HG02759 (cell line): ENCODE measurements around the gene CEP41.
"Not testable (repeated sequence)": the region's sequence is repeated elsewhere in the genome, so short reads cannot be mapped to it uniquely, and the experiment has no call there.

Experiments
- ATAC-seq: cut with Tn5 transposase; IDR thresholded peaks from one replicate; pipeline ENCODE4 v1.9.1; 2021; ENCODE audit warnings: mild to moderate bottlenecking, moderate library complexity; ENCODE audit not compliant: unreplicated experiment

Gene CEP41

DNA sequence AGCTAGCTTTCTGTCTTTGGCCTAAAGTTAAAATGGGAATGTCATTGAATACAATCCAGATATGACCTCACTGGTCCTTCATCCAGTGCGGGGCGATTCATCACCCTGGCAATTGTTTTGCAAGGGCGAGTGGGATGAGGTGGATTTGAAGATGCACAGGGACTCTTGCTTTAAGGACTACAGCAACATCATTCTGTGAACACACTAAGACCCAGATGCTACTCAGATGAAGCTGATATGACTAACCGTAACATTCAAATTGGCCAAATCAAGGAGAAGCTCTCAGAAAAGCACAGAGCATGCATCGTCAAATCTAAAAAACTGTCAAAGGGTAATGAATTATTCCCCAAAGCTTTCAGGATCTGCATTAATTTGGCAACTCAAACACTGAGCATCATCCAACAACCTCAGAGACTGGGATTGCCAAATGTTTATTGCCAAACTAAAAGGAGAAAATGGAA is 47.7 kb downstream of the CEP41 start:
- no peak for ATAC-seq

DNA sequence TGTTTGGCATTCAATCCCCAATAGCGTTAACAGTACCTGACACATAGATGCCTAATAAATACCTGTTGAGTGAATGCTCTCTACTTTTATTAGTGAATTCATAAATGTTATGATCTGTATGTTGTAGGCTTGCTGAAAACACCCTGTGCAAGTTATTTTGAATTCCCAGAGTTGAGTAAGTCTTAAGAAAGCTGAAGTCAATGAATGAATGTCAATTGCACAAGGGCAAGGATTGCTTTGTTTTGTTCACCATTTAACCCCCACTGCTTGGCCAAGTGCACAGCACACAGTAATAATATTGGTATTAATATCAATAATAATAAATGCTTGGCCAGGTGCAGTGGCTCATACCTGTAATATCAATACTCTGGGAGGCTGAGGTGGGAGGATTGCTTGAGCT is 50.3 kb downstream of the CEP41 start:
- ATAC-seq, result no peak

DNA sequence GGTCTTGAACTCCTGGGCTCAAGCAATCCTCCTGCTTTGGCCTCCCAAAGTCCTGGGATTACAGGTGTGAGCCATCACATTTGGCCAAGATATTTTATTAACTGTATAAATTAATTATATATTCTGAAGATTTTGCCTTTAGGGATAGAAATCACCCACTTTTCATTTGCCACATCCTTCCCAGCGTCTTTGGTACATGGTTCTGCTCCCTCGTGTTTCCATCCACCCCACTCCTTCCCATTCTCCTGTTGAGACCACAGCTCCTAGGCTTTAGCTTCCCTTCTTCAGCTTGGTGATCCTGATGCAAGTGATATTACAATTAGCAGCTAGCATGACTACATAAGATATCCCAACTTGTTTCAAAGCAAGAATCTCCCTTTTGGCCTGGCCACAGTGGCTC is 52.1 kb downstream of the CEP41 start:
- no peak for ATAC-seq

DNA sequence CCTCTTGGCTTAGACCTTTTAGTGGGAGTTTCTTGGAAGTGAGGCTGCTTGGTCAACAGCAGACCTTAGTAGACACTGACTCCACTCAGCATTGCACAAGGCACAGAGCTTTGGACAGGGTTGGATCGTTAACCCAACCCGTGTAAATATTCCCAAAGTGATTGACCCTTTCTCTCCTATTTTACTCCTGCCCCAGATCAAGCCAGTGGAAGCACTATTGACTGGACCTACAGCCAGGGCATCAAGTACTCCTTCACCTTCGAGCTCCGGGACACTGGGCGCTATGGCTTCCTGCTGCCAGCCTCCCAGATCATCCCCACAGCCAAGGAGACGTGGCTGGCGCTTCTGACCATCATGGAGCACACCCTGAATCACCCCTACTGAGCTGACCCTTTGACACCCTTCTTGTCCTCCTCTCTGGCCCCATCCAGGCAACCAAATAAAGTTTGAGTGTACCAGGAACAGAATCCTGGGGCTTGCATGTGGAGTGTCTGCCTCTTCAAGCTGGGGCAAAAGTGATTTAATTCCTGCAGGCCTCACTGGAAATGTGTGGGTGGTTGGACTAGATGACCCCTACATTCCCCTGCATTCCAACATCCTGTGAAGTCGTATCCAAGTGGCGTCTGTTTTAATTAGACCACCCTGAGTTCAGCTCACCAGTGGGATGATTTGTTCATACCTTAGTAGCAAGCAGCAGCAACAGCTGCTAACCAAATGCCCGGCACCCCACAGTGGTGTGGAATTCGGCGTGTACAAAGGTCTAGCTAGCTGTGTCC is 53.0 kb downstream of the CEP41 start:
- ATAC-seq, result no peak

DNA sequence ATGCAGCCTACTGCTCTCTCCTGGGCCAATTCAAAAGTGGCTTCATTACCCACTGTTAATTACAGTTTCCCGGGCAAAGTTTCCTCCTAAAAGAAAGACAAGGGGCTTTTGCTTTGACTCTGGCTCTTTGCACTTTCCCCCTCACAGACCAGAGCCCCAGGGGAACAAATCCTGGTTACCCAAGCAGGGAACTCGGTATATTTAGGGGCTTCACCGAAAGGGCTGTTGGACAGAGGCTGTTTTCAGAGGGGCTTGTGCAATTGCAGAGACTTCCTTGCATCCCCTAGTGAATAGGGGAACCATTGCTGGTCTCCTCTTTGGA is 53.5 kb downstream of the CEP41 start:
- no peak for ATAC-seq

DNA sequence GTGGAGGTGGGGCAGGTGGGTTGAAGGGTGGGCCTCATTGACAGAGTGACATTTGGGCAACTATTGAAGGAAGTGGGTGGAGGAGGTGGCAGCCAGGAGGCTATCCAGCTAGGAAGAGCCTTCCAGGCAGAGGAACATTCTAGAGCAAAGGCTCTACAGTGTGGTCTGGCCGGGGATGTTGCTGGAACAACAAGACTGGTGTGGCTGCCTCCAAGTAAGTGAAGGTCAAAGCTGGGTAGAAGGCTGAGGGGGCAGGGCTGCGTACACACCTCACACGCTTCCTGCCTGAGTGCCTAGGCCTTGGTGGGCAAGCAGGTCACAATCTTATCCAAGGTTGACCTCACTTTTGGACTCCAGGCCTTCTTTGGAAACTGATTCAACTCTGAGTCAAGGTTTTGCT is 53.9 kb downstream of the CEP41 start:
- ATAC-seq, result no peak

DNA sequence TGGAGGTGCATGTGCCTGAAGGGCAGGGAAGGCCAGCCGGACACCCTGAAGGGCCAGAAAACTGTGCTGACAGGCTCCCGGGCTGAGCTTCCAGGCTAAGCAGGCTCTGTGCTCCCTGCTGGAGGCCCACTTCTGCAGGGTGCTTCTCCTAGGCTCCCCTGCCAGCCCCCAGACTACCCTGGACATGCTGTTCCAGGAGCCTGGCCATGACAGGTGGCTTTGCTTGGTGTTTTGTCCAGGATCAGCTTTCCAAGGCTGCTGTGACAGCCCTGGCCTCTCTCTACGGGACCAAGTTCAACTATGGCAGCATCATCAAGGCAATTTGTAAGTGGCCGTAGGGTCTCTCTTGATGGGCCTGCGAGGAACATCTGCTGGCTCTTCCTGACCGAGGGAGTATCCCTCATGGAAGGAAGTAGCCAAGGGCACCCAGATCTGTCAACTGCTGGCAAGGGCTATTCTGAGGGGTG is 55.2 kb downstream of the CEP41 start:
- ATAC-seq, result no peak

DNA sequence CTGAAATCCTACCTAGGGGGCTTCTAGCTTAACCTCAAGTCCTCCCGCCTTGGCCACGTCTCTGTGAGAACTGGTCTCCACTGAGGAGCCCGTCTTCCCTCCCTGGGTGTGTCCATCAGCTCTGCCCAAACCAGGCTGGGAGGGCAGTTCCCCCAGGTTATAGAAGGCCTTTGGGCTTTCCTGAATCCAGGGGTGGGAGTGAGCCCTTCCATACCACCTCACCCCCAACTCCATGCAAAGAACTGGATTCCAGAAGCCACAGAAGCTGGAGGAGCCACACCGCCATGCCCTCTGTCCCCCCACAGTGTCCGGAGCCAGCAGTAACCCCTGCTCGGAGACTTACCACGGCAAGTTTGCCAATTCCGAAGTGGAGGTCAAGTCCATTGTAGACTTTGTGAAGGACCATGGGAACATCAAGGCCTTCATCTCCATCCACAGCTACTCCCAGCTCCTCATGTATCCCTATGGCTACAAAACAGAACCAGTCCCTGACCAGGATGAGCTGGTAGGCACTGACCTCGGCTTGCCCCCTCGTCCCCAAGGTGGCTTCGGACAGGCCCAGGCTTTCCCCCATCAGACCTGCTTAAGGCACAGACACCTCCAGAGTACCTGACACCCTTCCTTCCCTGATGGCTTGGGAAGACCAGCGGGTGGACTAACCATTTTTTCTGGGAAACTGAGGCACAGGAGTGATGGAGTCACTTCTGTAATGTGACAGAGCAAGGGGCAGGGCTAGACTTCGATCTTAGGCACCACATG is 55.8 kb downstream of the CEP41 start:
- no peak for ATAC-seq

DNA sequence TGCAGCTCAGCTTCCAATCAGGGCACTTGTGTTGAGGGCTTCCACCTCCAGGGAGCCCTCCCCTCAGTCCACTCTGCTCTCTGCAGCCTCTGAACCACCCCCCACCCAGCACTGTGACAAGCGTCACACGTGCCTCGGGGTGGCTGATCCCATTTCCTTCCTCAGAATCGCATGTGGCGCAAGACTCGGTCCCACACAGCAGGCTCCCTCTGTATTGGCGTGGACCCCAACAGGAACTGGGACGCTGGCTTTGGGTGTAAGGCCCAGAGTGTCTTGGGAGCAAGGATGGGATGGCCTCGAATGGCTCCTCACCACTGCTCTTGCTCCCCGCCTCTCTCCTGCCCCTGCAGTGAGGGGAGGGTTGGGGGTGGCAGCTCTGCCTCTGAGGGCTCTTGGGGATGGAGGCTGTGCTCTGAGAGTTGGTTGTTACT is 56.4 kb downstream of the CEP41 start:
- ATAC-seq, result no peak

DNA sequence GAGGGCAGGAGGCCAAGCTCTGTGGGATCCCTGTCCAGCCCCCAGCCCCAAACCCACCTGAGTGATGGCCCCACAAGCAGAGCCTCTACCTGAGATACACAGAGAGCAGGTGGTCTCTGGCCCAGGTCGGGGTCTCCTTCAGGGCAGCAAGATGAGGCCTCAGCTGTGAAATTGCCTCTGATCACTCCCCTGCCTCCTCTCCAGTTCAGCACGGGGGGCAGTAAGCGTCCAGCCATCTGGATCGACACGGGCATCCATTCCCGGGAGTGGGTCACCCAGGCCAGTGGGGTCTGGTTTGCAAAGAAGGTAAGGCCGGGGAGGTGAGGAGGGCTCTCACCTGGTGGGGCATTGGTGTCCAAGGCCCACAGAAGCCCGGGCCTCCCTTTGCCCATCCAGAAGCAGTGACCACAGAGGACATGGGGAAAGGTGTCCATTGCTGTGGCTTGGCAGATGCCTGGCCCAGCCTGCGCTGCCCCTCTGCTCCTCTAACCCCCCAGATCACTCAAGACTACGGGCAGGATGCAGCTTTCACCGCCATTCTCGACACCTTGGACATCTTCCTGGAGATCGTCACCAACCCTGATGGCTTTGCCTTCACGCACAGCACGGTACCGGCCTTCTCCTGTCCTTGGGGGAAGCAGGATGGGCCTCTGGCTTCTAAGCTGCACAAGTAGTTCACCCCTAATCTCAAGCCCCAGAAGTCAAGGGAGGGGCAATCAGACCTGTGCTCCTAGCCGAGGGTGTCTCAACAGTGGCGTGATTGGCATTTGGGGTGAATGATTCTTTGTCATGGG is 57.4 kb downstream of the CEP41 start:
- no peak for ATAC-seq

DNA sequence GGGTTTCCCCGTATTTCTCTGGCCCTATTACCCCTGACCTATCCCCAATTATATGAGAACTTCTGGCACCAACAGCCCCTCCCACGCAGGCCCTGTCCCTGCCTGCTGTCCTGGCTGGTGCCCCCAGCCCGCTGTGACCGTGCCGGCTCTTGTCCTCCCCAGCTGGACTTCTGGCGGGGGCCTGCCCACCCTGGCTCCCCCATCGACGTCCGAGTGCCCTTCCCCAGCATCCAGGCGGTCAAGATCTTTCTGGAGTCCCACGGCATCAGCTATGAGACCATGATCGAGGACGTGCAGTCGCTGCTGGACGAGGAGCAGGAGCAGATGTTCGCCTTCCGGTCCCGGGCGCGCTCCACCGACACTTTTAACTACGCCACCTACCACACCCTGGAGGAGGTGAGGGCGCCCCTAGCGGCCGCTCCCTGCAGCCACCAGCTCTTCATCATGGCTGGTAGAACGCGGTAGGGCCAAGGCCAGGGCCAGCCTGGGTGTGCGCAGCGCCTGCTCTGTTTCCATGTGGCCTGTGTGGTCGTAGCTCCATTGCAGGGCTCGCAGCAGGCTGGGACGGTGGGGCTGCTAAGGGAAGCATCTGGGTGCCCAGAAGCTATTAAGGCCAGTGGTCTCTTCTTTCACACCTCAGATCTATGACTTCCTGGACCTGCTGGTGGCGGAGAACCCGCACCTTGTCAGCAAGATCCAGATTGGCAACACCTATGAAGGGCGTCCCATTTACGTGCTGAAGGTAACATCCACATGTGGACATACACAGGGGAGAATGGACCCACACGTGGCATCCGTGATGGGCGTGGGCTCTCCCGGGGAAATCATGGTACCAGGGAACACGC is 59.1 kb downstream of the CEP41 start:
- no peak for ATAC-seq

DNA sequence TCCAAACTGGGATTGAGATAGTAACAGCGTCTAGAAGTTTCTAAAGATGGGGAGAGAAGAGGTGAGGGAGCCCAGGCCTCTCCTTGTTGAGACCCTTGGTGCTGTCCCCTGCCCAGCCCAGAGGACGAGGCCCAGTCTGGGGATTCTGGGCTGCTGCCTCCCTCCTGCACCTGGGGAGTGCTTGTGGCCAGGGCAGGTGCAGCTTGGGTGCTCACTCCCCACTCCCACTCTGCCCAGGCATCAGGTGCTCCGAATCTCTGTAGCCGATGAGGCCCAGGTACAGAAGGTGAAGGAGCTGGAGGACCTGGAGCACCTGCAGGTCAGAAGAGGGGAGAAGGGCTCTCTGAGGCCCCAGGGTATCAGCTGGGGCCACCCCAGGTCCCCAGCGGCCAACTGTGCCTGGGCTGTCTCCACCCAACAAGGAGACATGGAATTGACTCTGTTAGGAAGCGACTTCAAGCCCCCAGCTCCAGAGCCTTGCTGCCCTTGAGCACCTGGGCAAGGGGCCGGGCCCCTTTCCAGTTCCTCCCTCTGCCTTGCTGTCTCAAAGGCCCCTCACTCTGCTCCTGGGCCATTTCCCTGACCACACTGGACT is 59.9 kb downstream of the CEP41 start:
- ATAC-seq, result no peak

DNA sequence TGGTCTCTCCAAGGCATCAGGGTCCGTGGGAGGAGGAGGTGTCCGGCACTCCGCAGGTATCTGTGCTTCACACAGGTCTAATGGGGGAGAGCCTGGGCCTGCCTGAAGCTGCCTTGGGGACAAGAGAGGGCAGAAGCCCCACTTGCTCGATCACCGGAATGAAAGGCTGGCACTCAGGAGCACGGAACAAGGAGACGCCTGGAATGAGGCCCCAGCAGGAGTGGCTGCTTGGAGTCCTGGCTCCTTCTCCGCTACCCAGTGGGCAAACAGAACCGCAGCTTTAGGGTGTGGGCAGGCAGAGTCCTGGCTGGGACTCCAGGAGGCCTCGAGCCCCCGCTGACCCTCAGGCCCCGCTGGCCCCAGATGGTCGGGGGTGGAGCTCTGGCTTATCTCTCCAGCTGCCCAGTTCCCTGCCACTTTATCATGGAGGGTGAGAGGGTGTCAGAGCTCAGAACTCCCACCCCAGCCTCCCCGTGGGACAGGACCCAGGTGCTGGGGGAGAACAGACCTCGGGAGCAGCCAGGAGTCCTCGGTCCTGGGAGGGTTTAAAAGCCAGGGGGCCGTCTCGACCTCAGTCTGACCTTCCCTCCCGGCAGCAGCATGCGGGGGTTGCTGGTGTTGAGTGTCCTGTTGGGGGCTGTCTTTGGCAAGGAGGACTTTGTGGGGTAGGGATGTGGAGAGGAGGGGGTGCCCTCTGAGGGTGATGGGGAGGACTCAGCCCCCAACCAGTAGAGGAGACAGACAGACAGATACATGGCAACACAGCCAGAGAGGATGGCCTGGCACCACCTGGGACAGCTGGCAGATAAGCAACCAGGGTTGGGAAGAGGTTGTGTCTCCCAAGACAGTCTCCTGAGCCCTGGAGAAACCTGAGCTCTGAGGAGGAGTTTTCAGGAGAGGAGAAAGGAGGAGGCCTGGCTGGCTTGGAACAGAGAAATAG is 60.6 kb downstream of the CEP41 start, which contains the start of gene CPA1:
TSS of gene CPA1 (plus strand) at position 574 of the 940 bp plus-strand sequence. CDS start at position 601, 27 bp downstream.
- no peak for ATAC-seq

DNA sequence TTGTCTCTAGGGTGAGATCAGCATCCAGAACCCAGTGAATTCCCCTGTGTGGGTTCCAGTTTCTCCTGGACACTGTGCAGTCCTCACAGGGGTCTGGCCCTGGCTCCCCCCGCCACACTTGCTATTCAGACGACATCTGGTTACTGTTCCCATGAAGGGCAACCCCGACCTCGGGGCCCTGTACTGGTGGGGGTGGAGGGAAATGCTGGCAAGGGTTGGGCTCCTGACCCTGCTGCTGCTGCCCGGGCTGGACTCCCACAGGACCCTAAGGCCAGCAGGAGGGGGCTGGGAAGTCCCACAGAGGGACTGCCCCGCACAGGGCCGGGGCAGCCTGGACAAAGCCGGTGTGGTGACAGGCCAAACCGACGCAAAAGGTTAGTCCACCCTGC is 61.3 kb downstream of the CEP41 start:
- no peak for ATAC-seq

DNA sequence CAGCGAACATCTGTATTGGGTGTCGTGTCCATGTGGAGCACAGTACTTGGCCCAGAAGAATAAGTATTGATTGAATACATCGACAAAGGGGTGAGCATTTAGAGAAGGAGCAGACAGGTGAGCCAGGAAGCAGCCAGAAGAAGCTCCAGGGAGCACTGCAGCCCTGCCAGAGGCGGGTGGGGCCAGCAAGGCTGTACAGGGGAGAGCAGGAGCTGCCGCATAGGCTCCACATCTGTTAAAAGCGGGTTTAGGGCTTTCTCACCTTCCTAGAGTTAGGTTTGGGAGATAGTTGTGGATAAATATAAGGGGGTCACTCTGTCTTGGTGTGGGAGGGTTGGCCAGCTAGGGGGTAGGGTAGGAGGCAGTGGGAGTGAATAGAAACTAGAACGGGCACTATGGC is 61.8 kb downstream of the CEP41 start:
- no peak for ATAC-seq

DNA sequence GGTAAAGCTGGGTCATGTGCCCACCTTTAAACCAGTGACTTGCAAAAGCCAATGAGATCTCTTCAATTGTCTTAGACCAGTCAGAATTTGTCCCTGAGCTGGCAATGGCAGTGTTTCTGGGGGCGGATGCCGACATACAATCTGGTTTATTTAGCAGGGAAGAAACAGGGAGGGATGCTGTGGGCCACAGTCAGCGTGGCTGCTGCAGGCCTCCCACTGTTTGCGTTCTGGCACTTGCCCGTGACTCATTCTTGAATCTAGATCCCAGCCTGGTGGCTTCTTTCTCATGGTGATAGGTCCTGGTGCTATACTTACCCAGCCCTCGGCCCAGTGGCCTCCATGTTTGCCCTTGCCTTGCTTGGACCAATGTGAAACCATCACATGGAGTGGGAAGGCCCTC is 63.6 kb downstream of the CEP41 start:
- ATAC-seq, result no peak

DNA sequence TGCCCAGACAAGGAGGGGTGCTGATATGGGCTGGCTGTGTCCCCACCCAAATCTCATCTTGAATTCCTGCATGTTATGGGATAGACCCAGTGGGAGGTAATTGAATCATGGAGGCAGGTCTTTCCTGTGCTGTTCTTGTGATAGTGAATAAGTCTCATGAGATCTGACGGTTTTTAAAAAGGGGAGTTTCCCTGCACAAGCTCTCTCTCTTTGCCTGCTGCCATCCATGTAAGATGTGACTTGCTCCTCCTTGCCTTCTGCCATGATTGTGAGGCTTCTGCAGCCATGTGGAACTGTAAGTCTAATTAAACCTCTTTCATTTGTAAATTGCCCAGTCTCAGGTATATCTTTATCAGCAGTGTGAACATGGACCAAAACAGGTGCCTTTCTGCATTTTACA is 64.4 kb downstream of the CEP41 start:
- not testable (repeated sequence) for ATAC-seq

DNA sequence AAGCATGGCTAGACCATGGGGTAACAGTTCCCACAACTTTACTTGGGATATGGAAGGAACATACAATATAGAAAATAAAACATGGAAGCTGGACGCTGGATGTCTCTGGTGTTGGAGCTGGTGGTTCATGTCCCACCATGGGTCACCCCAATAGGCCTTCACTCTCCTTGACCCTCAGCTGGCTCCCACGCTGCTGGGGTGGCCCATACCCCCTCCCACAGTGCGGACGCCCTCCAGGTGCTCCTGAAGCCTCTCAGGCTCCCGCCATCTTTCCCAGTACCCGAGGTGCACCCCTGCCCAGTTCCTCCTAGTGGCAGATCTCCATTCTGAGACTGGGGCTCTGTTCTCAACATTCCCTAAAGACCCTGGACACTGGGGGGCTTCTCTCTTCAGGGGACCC is 66.3 kb downstream of the CEP41 start:
- ATAC-seq, result no peak
